ENCODE results near the gene FREM1. TPM values are rescaled to one million over a fixed set of nuclear protein-coding genes. Genes with fewer than 3 reads are reported as not detected.

FREM1 gene
- total and polyA plus RNA-seq, 2 of the 4 experiments (the other 2 are of a cell fraction) = under 0.01 TPM; not detected in 1

- DNase-seq = no peak
- dilution Hi-C loops (cut with HindIII; ENCODE audit: low sequenced_read_pairs, unreplicated experiment) (no loop called here), intact Hi-C loops (cut with micrococcal nuclease) (no loop called here), in situ Hi-C loops (cut with MboI; ENCODE audit: low sequenced_read_pairs) (no loop called here)
- WGBS, 2 experiments (ENCODE audit: extremely low coverage in 2 of 2, insufficient read length in 1 of 2) = no CpG with 5 or more reads among the region's 4 CpGs
- H3K4me3 ChIP-seq (ENCODE audit: insufficient read depth, low read depth, low read length) = no peak overlapping the region
- ChIA-PET CTCF (no interaction called here), POLR2A (ENCODE audit: unreplicated experiment) (no interaction called here)
- no peak overlapping the region for H2BK120ac ChIP-seq (ENCODE audit: low read depth, low read length)
- H3K4me2 ChIP-seq (ENCODE audit: low read depth, low read length) = no peak overlapping the region
- H3K56ac ChIP-seq (ENCODE audit: extremely low read depth, insufficient read depth, low read length) = no peak overlapping the region
- no peak overlapping the region for H3K27ac ChIP-seq (ENCODE audit: insufficient read depth, low read length)
- no peak for TF ChIP-seq RFX5 (IDR thresholded peaks at IDR 0.05; ENCODE audit: low read depth, low read length)
- no peak for TF ChIP-seq MXI1 (IDR thresholded peaks at IDR 0.05; ENCODE audit: borderline replicate concordance, low read depth, low read length)
- TF ChIP-seq MAZ (IDR thresholded peaks at IDR 0.05; ENCODE audit: borderline replicate concordance, low read depth, low read length) = no peak
- no peak for TF ChIP-seq BHLHE40 (IDR thresholded peaks at IDR 0.05; ENCODE audit: low read depth, low read length)
- TF ChIP-seq MAFK (IDR thresholded peaks at IDR 0.05; ENCODE audit: low read depth, low read length) = no peak
- no peaks in the 10 kb centered on the region for H3K27me3 ChIP-seq (ENCODE audit: control insufficient read depth, insufficient read depth, low read length)
- no peak overlapping the region for H4K5ac ChIP-seq (ENCODE audit: low read depth, low read length)
- H4K91ac ChIP-seq (ENCODE audit: insufficient read depth, low read depth, low read length) = no peak overlapping the region
- H3K36me3 ChIP-seq (ENCODE audit: control insufficient read depth, insufficient read depth, low read length) = no peaks in the 10 kb centered on the region
- no peak overlapping the region for H3K23ac ChIP-seq (ENCODE audit: low read depth, low read length)
- no peaks in the 10 kb centered on the region for H3K79me1 ChIP-seq (ENCODE audit: low read depth in 1 of 2, low read length in 2 of 2)
- ATAC-seq (ENCODE audit: low read depth) = no peak
- H3K4ac ChIP-seq (ENCODE audit: low read depth, low read length) = no peak overlapping the region
- no peak overlapping the region for H4K8ac ChIP-seq (ENCODE audit: low read depth in 2 of 2, low read length in 2 of 2)
- no peaks in the 10 kb centered on the region for H4K20me1 ChIP-seq (ENCODE audit: insufficient read depth, low read length)
- H3K9me3 ChIP-seq (ENCODE audit: control insufficient read depth, insufficient read depth, low read length) = no peaks in the 10 kb centered on the region
- no peak overlapping the region for H2AK5ac ChIP-seq (ENCODE audit: low read depth, low read length)
- no peaks in the 10 kb centered on the region for H3K4me1 ChIP-seq (ENCODE audit: control insufficient read depth, insufficient read depth, low read length)
- no peak overlapping the region for H2AK9ac ChIP-seq (replicated peaks; ENCODE audit: low read depth, low read length, poor library complexity)
- no peak overlapping the region for H3K18ac ChIP-seq (ENCODE audit: low read depth, low read length)
- H3K9me1 ChIP-seq (ENCODE audit: insufficient read depth, low read length) = no peaks in the 10 kb centered on the region
- no TSS peak for BruUV-seq (replicated peaks)
- H3K14ac ChIP-seq (replicated peaks; ENCODE audit: low read depth, low read length) = no peak overlapping the region
- H3K9ac ChIP-seq (ENCODE audit: low read depth, low read length) = no peak overlapping the region
- H2BK20ac ChIP-seq (ENCODE audit: low read depth, low read length) = no peak overlapping the region
- no peak overlapping the region for H2BK15ac ChIP-seq (ENCODE audit: low read depth, low read length)
- no peak overlapping the region for H2BK5ac ChIP-seq (ENCODE audit: low read depth, low read length, poor library complexity, severe bottlenecking)
- H2AFZ ChIP-seq (replicated peaks; ENCODE audit: low read length, poor library complexity) = no peak overlapping the region
Measured at GRCh38 chr9:14881006-14881405, 29.2 kb downstream of the FREM1 start.

All from IMR-90 (cell line).